ENCODE measurements around the gene ZCCHC3.

ZCCHC3 gene

DNA sequence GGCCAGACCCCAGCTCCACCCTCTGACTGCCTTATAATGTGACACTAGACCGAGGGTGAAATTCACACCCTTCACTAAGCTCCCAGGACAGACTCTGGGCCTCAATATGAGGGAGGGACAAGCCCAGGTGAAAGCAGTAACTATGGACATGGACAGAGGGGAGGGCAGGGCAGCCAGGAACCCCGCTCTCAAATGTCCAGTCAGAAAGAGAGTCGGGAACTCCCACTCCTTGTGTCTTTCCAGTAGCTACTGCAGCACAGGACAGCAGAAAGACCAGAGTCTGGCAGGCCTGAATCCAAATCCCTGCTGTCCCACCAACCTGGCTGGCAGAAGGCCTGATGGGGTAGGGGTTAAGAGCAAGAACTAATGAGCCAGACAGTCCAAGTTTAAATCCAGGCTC, 13.2 kb upstream of the ZCCHC3 start:
- TF ChIP-seq, protein P1, sequence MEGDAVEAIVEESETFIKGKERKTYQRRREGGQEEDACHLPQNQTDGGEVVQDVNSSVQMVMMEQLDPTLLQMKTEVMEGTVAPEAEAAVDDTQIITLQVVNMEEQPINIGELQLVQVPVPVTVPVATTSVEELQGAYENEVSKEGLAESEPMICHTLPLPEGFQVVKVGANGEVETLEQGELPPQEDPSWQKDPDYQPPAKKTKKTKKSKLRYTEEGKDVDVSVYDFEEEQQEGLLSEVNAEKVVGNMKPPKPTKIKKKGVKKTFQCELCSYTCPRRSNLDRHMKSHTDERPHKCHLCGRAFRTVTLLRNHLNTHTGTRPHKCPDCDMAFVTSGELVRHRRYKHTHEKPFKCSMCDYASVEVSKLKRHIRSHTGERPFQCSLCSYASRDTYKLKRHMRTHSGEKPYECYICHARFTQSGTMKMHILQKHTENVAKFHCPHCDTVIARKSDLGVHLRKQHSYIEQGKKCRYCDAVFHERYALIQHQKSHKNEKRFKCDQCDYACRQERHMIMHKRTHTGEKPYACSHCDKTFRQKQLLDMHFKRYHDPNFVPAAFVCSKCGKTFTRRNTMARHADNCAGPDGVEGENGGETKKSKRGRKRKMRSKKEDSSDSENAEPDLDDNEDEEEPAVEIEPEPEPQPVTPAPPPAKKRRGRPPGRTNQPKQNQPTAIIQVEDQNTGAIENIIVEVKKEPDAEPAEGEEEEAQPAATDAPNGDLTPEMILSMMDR (conservative IDR thresholded peaks at IDR 0.05; ENCODE audit: low read depth, low read length), result no peak
- H3K4me3 ChIP-seq (ENCODE audit: low read length), result no peak overlapping the region
- DNase-seq (ENCODE audit: low read depth), result no peak

DNA sequence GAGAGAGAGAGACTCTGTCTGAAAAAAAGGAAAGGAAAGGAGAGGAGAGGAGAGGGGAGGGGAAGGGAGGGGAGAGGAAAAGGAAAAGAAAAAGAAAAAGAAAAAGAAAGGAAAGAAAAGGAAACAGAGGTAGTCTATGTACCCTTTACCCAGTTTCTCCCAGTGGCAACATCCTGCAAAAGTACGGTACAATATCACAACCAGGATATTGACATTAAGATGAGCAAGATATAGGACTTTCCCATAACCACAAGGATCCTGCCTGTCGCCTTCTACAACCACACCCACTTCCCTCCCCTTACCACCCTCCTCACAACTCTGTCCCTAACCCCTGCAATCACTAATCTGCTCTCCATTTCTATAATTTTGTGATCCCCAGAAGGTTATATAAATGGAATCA, 10.9 kb upstream of the ZCCHC3 start:
- TF ChIP-seq, protein P1 (conservative IDR thresholded peaks at IDR 0.05; ENCODE audit: low read depth, low read length), result no peak
- no peak overlapping the region for H3K4me3 ChIP-seq (ENCODE audit: low read length)
- DNase-seq (ENCODE audit: low read depth), result no peak

DNA sequence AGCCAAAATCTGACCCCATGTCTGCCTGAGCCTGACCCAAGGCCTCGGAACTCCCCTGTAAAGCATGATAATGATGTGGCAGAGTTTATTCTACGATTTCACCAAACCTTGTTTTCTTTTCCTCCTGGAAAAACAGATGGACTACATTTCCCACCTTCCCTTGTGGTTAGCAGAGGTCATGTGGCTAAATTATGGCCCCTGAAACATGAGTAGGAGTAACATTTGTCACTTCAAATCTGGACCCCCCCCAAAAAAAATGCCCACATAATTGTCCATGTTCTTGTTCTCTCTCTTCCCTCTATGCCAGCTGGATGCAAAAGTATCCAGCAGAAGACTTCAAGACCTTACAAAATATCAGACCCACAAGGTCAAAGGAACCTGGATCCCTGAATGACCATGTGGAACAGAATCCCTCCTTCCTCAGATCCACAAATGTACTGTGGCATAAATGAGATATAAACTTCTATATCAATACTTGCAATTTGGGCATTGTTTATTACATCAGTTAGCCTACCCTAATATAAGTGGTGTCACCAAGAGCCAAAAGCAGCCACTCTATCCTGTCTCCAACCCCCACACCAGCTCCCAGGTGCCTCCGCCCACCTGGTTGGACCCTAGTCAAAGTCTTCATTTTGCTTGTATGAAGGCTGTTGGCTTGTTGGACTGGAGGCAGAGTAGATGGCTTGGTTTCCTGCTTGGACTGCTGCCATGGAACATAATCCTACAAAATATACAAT, 8.2 kb upstream of the ZCCHC3 start:
- TF ChIP-seq, protein P1 (conservative IDR thresholded peaks at IDR 0.05; ENCODE audit: low read depth, low read length), result no peak
- peak overlapping the region; percentile 97 for H3K4me3 ChIP-seq (ENCODE audit: low read length)
- no peak for DNase-seq (ENCODE audit: low read depth)

DNA sequence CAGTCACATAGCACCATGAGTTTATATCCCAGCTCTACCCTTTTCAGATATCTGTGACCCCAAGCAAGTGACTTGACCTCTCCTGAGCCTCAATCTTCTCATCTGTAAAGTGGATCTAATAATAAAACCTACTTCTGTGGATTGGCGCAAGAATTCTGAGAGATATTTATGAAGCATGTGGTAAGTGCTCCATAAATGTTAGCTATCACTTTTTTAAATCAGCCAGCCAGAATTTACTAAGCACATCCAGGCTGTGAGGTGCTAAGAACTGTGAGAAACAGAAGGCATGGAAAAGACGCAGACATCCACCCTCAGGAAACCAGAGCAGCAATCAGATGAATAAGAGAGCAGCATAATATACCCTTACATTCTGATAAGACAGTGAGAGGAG, 7.7 kb upstream of the ZCCHC3 start:
- no peak for DNase-seq (ENCODE audit: low read depth)
- H3K4me3 ChIP-seq (ENCODE audit: low read length), result peak overlapping the region; percentile 97
- TF ChIP-seq, protein P1 (conservative IDR thresholded peaks at IDR 0.05; ENCODE audit: low read depth, low read length), result no peak

DNA sequence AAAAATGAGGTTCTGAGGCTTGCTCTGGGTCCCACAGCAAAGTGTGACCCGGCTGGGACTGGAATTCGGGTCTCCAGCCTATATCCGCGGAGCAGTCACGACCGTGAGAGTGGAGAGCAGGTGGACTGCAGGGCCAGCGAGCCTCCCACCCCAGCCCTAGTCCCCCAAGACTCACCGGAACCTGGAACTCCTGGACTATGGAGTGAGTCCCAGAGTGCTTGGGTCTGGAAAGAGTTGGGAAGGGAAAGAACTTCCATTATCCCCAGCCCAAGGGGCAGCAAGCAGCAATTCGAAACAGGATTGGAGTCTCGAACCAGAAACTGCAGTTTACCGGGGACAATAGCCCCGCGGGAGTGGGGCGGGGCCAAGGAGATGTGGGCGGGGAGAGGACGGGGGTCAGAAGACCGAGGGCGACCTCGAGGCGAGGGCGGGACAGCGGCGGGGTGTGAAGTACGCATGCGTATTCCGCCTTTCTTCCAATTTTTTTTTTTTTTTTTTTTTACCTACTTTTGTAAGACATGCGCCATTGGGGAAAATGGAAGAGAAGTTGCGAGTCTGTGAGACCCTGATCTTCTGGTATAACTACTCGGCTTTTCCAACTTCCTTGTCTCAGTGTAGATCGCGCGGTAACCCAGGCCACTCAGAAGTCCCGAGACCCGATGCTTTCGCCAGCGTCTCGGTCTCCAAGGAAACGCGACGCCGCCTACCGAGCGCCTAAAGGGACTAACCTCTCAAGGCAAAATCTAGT, 7.1 kb upstream of the ZCCHC3 start, which contains the start of gene C20orf96:
Gene C20orf96, minus strand, starts transcription at position 667 of the 748 bp plus-strand sequence. Its CDS starts 140 bp downstream, at position 527.
- DNase-seq (ENCODE audit: low read depth), result peak; percentile 72
- peak within 1 kb of the TSS; percentile 97 for H3K4me3 ChIP-seq (ENCODE audit: low read length)
- TF ChIP-seq, protein P1 (conservative IDR thresholded peaks at IDR 0.05; ENCODE audit: low read depth, low read length), result peak; percentile 56

DNA sequence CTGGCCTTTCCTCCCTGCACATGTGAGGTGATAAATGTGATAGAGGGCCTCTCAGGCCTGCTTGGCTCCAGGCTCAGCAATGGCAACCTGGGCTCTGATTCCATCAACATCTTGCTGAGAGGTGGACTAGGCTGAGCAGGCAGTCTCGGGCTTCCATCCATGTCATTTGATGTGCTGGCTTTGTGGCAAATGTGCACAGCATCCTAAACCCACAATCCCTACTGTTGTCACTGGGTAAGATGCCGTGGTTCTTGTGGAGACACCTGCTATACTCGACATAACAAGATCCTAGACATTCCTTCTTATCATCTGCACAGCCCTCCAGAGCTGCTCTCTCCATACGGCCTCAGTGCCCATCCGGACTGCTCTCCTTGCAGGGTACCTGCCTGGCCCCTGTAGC, 2.8 kb upstream of the ZCCHC3 start:
- TF ChIP-seq, protein P1 (conservative IDR thresholded peaks at IDR 0.05; ENCODE audit: low read depth, low read length), result no peak
- no peak for DNase-seq (ENCODE audit: low read depth)
- no peak overlapping the region for H3K4me3 ChIP-seq (ENCODE audit: low read length)

Measured in retinal pigment epithelial cell (primary cell).